Central memory CD4-positive, alpha-beta T cell (primary cell): Measurements from ENCODE around the gene USP20.
"Not testable (repeated sequence)": the region's sequence is repeated elsewhere in the genome, so short reads cannot be mapped to it uniquely, and the experiment has no call there.

Source experiments
- DNase-seq: peaks from one replicate; pipeline ENCODE4 v3.0.0; 2022
- total RNA-seq, 3 experiments: gene quantifications; one replicate each; lab custom pipeline; 2026; lab: John Stamatoyannopoulos, UW

USP20 gene
- total RNA-seq = 67.1 to 194 (median 155) reads per million in 3 experiments

- DNase-seq = peak; percentile 97
Observed at GRCh38 chr9:129835128-129835859, at the start of gene USP20, which contains the start of gene C9orf78. Gene USP20, plus strand, starts transcription at chr9:129835458. Its CDS starts 17,098 bp downstream, at chr9:129852556. Gene C9orf78, minus strand, starts transcription at chr9:129835275. Its CDS starts 54 bp downstream, at chr9:129835221.

GRCh38 chr9:129785866-129786265 is 49.4 kb upstream of the USP20 start:
- DNase-seq = no peak

GRCh38 chr9:129786481-129786880 is 48.8 kb upstream of the USP20 start:
- no peak for DNase-seq

GRCh38 chr9:129794549-129794948 is 40.7 kb upstream of the USP20 start:
- DNase-seq = no peak

- DNase-seq = not testable (repeated sequence)
Observed at GRCh38 chr9:129796029-129796428, 39.2 kb upstream of the USP20 start.

DNA sequence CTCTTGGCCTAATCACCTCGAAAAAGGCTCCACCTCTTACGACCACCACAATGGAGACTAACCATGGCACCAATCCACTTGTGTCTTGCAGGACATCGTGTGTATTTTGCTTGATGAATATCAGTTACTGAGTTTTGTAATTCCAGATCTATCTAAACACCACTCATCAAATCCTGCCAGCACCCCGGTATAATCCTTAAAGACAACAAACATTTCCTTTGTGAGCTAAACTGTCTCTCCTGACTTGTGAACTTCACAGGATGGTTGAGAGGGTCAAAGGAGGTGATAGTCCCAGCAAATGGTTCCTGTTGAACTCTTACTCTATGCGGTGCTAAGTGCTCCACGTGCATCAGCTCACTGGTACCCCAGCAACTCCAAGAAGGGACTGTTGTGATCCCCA is 36.3 kb upstream of the USP20 start:
- no peak for DNase-seq

DNA sequence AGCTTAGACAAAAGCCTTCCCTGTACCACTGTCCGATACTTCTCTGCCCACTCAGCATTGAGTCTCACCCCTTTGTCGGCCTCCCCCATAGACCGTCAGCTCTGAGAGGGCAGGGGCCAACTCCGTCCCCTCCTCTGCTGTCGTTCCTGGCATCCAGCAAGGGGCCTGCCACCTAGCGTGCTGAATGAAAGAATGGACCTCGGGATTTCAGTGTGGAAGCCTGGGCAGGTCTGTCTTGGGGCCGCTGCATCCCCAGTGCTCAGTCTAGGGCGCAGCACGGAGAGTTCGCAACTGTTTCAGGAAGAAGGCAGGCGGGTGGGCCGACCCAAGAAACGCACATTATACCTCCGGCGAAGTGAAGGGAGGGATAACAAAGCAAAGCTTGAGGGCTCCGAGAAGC is 33.8 kb upstream of the USP20 start:
- no peak for DNase-seq

- peak; percentile 93 for DNase-seq
Observed at GRCh38 chr9:129802833-129803675, 32.2 kb upstream of the USP20 start, which contains the start of gene TOR1B. Gene TOR1B, plus strand, starts transcription at chr9:129803184. Its CDS starts 29 bp downstream, at chr9:129803213.

DNA sequence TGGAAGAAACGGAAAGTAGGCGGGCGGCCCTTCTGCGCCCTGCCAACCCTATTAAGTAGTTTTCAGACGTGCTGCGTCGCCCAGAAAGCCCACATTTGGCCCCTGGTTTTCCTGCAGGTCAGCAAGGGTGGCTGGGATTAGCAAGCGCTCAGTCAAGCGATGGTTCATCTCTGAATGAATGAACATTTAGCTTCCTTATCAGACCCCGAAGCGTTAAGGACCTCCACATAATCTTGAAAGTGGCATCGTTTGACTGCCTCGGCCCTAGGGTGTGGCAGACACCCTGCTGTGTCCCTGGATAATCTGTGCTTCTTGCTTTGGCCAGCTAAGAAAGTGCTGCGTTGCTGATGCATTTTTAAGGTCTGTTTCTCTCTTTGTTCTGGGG is 31.6 kb upstream of the USP20 start:
- no peak for DNase-seq

DNA sequence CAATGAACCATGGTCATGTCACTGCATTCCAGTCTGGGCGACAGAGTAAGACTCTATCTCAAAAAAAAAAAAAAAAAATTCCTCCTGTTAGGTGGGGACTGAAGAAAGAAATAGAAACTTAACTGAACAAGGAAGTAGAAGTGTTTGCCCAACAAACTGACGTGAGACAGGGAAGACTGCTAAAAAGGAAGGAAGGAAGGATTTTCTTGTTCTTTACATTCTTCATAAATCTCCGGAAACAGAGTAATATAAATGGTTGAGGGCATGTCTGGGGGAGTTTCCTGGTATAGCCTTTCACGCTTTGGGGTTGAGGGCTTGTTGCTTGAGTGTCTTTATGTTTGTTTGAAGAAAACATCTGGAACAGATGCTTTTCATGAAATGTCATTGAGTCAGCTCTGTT is 29.2 kb upstream of the USP20 start:
- DNase-seq = no peak

GRCh38 chr9:129809346-129809745 is 25.9 kb upstream of the USP20 start:
- no peak for DNase-seq

- no peak for DNase-seq
Observed at GRCh38 chr9:129810116-129810515, 25.1 kb upstream of the USP20 start.

DNA sequence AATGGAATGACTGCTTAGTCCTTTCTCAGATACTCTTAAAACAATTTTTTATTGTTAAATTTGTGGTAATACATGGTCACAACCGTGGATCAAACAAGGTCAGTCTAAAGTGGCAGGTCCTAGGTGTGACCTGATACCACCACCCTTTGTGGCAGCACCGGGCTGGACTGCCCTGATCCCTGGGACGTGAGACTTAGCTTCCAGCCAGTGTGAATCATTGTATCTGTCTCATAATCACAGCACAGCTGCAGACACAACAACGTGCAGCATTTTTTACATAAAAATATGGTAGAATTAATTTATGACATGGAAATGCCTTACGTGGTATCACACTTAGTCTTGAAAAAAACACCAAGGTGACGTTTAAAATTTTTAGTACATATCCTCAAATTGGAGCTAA is 24.5 kb upstream of the USP20 start:
- DNase-seq = no peak

DNA sequence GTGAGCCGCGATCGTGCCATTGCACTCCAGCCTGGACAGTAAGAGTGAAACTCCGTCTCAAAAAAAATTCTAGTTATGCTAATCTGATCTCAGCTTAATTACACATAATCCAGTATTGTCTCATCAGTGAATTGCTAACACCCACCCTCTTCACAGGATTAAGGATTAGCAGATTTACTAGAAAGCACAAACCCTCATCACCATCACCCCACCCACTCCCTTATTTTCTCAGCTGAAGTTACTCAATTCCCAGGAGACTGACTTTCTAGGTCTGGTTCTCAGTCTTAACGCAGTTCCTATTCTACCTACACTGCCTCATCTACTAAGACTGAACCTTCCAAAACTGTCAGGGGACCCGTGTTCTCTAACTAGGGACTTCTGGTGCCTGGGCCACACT is 23.3 kb upstream of the USP20 start:
- no peak for DNase-seq

DNA sequence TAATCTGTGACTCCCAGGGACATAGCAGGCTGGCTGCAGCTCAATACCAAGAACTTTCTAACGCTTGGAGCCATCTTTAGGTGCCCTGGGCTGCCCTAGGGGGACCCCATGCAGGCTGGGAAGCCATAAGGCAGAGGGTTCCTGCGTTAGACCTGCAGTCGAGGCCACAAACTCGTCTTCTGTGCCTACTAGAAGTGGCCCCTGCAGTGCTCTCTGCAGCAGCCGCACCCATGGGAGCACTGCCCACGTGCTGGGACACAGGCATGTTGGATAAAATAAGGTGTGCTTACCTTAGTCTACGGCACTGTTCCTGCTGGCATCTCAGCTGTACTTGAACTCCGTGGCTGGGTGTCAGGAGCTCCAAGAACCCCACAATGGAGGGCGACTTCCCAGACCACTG is 22.9 kb upstream of the USP20 start:
- DNase-seq = no peak

DNA sequence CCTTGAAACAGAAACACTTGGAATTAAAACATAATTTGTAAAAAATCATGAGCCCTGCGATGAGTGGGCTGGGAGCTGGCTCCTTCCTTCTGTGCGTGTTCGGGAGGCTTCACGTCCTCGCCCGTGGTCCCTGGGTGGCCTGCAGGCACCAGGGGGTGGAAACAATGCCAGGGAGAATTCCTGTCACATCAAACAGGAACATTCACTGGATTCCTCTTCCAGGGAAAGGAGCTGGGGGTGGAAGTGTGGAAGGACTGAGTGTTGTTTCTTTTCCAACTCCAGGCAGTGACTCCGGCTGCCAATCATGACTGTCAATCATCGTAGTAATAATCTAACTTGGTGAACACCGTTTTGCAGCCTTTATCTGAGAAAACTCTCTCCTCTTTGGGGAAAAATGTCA is 21.6 kb upstream of the USP20 start:
- DNase-seq = no peak

- no peak for DNase-seq
Observed at GRCh38 chr9:129814432-129815223, 20.6 kb upstream of the USP20 start.

GRCh38 chr9:129815278-129815677 is 20.0 kb upstream of the USP20 start:
- DNase-seq = no peak

- no peak for DNase-seq
Observed at GRCh38 chr9:129816501-129817435, 18.5 kb upstream of the USP20 start.

- DNase-seq = no peak
Observed at GRCh38 chr9:129822898-129823541, 12.2 kb upstream of the USP20 start.

GRCh38 chr9:129823542-129823934 is 11.7 kb upstream of the USP20 start:
- no peak for DNase-seq
